ENCODE data around the gene RBM20. TPM values are rescaled to one million over a fixed set of nuclear protein-coding genes. Genes with fewer than 3 reads are reported as not detected.

RBM20 gene
- polyA plus RNA-seq, 1 experiment: 0.11 TPM

- H3K27ac ChIP-seq (ENCODE audit: low read depth, low read length): no peak overlapping the region
- no peak overlapping the region for H3K4me3 ChIP-seq (ENCODE audit: low read depth, low read length)
- H3K9me3 ChIP-seq (ENCODE audit: control insufficient read depth, insufficient read depth, low read length): no peaks in the 10 kb centered on the region; the same call in 1 of the 2 replicates
- CTCF ChIA-PET: no interaction called here
- peaks cover 34% of the 10 kb centered on the region for H3K27me3 ChIP-seq (ENCODE audit: control insufficient read depth, insufficient read depth, low read length)
- TF ChIP-seq CTCF (IDR thresholded peaks at IDR 0.05; ENCODE audit: low read depth, low read length): no peak
- no peak for DNase-seq (ENCODE audit: low read depth, low spot score)
- POLR2A ChIA-PET: no interaction called here
Observed at GRCh38 chr10:110825508-110825907, 181.4 kb downstream of the RBM20 start.

GRCh38 chr10:110827410-110827809, 183.3 kb downstream of the RBM20 start:
- POLR2A ChIA-PET: interaction anchor here (0.6 kb wide), 1 partner anchor 45 kb away, joined by 3 read pairs; no protein-coding TSS in a partner anchor
- Histone ChIP-seq H3K27me3 (ENCODE audit: control insufficient read depth, insufficient read depth, low read length) (peaks cover 21% of the 10 kb centered on the region), H3K4me3 (ENCODE audit: low read depth, low read length) (no peak overlapping the region), H3K9me3 (ENCODE audit: control insufficient read depth, insufficient read depth, low read length) (no peaks in the 10 kb centered on the region; the same call in 1 of the 2 replicates), H3K27ac (ENCODE audit: low read depth, low read length) (no peak overlapping the region)
- peak; percentile 39 for DNase-seq (ENCODE audit: low read depth, low spot score)
- CTCF ChIA-PET: no interaction called here
- no peak for TF ChIP-seq CTCF (IDR thresholded peaks at IDR 0.05; ENCODE audit: low read depth, low read length)

GRCh38 chr10:110827875-110828274, 183.7 kb downstream of the RBM20 start:
- Histone ChIP-seq H3K4me3 (ENCODE audit: low read depth, low read length) (no peak overlapping the region), H3K27me3 (ENCODE audit: control insufficient read depth, insufficient read depth, low read length) (peaks cover 21% of the 10 kb centered on the region), H3K27ac (ENCODE audit: low read depth, low read length) (no peak overlapping the region), H3K9me3 (ENCODE audit: control insufficient read depth, insufficient read depth, low read length) (no peaks in the 10 kb centered on the region; the same call in 1 of the 2 replicates)
- CTCF ChIA-PET: interaction anchor here (1.9 kb wide), 1 partner anchor 30 kb away, joined by 4 read pairs; no protein-coding TSS in a partner anchor
- DNase-seq (ENCODE audit: low read depth, low spot score): no peak
- POLR2A ChIA-PET: interaction anchor here (0.6 kb wide), 1 partner anchor 45 kb away, joined by 3 read pairs; no protein-coding TSS in a partner anchor
- no peak for TF ChIP-seq CTCF (IDR thresholded peaks at IDR 0.05; ENCODE audit: low read depth, low read length)

DNA sequence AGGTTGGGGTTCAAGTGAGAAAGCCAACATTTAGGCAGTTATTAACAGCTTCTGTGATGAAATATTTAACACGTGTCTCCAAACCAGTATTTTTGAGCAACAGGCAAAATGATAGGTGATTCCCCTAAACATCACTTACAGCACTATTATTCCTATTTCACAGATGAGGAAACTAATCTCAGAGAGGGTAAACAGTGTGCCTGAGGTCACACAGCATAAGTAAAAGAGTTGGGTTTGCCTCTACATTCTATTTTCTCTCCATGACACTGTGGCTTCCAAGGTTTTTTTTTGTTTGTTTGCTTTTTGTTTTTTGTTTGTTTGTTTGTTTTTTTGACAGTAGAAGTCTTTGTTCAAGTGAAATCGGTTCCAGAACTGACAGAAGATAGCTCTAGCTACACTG, 184.4 kb downstream of the RBM20 start:
- no peak for TF ChIP-seq CTCF (IDR thresholded peaks at IDR 0.05; ENCODE audit: low read depth, low read length)
- POLR2A ChIA-PET: no interaction called here
- no peak for DNase-seq (ENCODE audit: low read depth, low spot score)
- Histone ChIP-seq H3K9me3 (ENCODE audit: control insufficient read depth, insufficient read depth, low read length) (no peaks in the 10 kb centered on the region; the same call in 1 of the 2 replicates), H3K27ac (ENCODE audit: low read depth, low read length) (no peak overlapping the region), H3K4me3 (ENCODE audit: low read depth, low read length) (no peak overlapping the region), H3K27me3 (ENCODE audit: control insufficient read depth, insufficient read depth, low read length) (peaks cover 19% of the 10 kb centered on the region)
- CTCF ChIA-PET: interaction anchor here (1.9 kb wide), 1 partner anchor 29 kb away, joined by 4 read pairs; no protein-coding TSS in a partner anchor

GRCh38 chr10:110829721-110830410, 185.7 kb downstream of the RBM20 start:
- H3K27me3 ChIP-seq (ENCODE audit: control insufficient read depth, insufficient read depth, low read length): peaks cover 14% of the 10 kb centered on the region
- POLR2A ChIA-PET: no interaction called here
- CTCF ChIA-PET: interaction anchor here (0.5 to 1.9 kb wide), 3 partner anchors 28 to 246 kb away, joined by 3 to 5 read pairs (median 4); no protein-coding TSS in a partner anchor
- H3K4me3 ChIP-seq (ENCODE audit: low read depth, low read length): no peak overlapping the region
- no peak for DNase-seq (ENCODE audit: low read depth, low spot score)
- no peak overlapping the region for H3K27ac ChIP-seq (ENCODE audit: low read depth, low read length)
- TF ChIP-seq CTCF (IDR thresholded peaks at IDR 0.05; ENCODE audit: low read depth, low read length): no peak
- H3K9me3 ChIP-seq (ENCODE audit: control insufficient read depth, insufficient read depth, low read length): no peaks in the 10 kb centered on the region; the same call in 1 of the 2 replicates

Measured in AG04450 (cell line).